IMR-90 (cell line): ENCODE data around the gene VPS33B. TPM values are rescaled to one million over a fixed set of nuclear protein-coding genes. Genes with fewer than 3 reads are reported as not detected.

Source experiments
- ATAC-seq: fragments of 200-7000 bp; cut with Tn5 transposase; 2 replicates; pipeline ENCODE4 v1.9.1; 2020; ENCODE audit warnings: low read depth, mild to moderate bottlenecking, moderate library complexity
- BruUV-seq: library from RNA; stranded (reverse); fragments of 400-500 nt; replicated peaks from 2 replicates; lab custom pipeline; 2021; lab: Mats Ljungman, UMichigan
- CTCF ChIA-PET: fragments of 300-600 bp; formaldehyde crosslinking; extraction: SDS; loops from one replicate; lab custom pipeline; 2021; ENCODE audit warnings: antibody characterized with exemption; lab: Yijun Ruan, JAX
- POLR2A ChIA-PET: fragments of 300-600 bp; sonication (Branson Sonifier 250); formaldehyde crosslinking; loops from one replicate; lab custom pipeline; 2022; ENCODE audit warnings: antibody characterized with exemption; ENCODE audit not compliant: unreplicated experiment; lab: Charles Lee
- DNase-seq: peaks from one replicate; pipeline ENCODE4 v3.0.0; 2013
- H2AFZ ChIP-seq: replicated peaks from 2 replicates; pipeline ENCODE3; 2013; ENCODE audit warnings: low read length, mild to moderate bottlenecking; ENCODE audit not compliant: poor library complexity
- H2AK5ac ChIP-seq: 2 replicates; pipeline ENCODE4 v1.6.1; 2013; ENCODE audit warnings: low read depth, low read length, inconsistent platforms
- H2AK9ac ChIP-seq: replicated peaks from 2 replicates; pipeline ENCODE3; 2013; ENCODE audit warnings: mild to moderate bottlenecking, low read depth, low read length, moderate library complexity; ENCODE audit not compliant: poor library complexity
- H2BK120ac ChIP-seq: 2 replicates; pipeline ENCODE4 v1.6.1; 2013; ENCODE audit warnings: low read depth, low read length, inconsistent platforms
- H2BK15ac ChIP-seq: 3 replicates; pipeline ENCODE4 v1.6.1; 2013; ENCODE audit warnings: low read depth, low read length, inconsistent platforms
- H2BK20ac ChIP-seq: 2 replicates; pipeline ENCODE4 v1.6.1; 2013; ENCODE audit warnings: low read depth, mild to moderate bottlenecking, inconsistent platforms, low read length, moderate library complexity
- H2BK5ac ChIP-seq: 2 replicates; pipeline ENCODE4 v1.6.1; 2013; ENCODE audit warnings: mild to moderate bottlenecking, low read depth, low read length, inconsistent platforms; ENCODE audit not compliant: poor library complexity, severe bottlenecking
- H3K14ac ChIP-seq: replicated peaks from 2 replicates; pipeline ENCODE4 v1.6.1; 2013; ENCODE audit warnings: low read depth, low read length, inconsistent platforms
- H3K18ac ChIP-seq: 2 replicates; pipeline ENCODE4 v1.6.1; 2013; ENCODE audit warnings: low read depth, low read length, control low read depth
- H3K23ac ChIP-seq: 2 replicates; pipeline ENCODE4 v1.6.1; 2013; ENCODE audit warnings: low read depth, low read length, inconsistent platforms
- H3K27ac ChIP-seq: 2 replicates; pipeline ENCODE4 v1.5.1; 2013; ENCODE audit warnings: mild to moderate bottlenecking, control low read depth, low read length; ENCODE audit not compliant: insufficient read depth
- H3K27me3 ChIP-seq: 2 replicates; pipeline ENCODE4 v1.6.1; 2013; ENCODE audit warnings: low read length; ENCODE audit not compliant: control insufficient read depth, insufficient read depth
- H3K36me3 ChIP-seq: 2 replicates; pipeline ENCODE4 v1.6.1; 2013; ENCODE audit warnings: low read length, mixed read lengths; ENCODE audit not compliant: control insufficient read depth, insufficient read depth
- H3K4ac ChIP-seq: 2 replicates; pipeline ENCODE4 v1.6.1; 2013; ENCODE audit warnings: low read depth, low read length, inconsistent platforms
- H3K4me1 ChIP-seq: 2 replicates; pipeline ENCODE4 v1.6.1; 2013; ENCODE audit warnings: low read length, mixed read lengths; ENCODE audit not compliant: control insufficient read depth, insufficient read depth
- H3K4me2 ChIP-seq: 2 replicates; pipeline ENCODE4 v1.6.1; 2013; ENCODE audit warnings: low read depth, mild to moderate bottlenecking, control low read depth, low read length, moderate library complexity
- H3K4me3 ChIP-seq: 2 replicates; pipeline ENCODE4 v1.5.1; 2013; ENCODE audit warnings: low read depth, mild to moderate bottlenecking, control low read depth, low read length, moderate library complexity; ENCODE audit not compliant: insufficient read depth
- H3K56ac ChIP-seq: 2 replicates; pipeline ENCODE4 v1.6.1; 2013; ENCODE audit warnings: low read length, inconsistent platforms; ENCODE audit not compliant: insufficient read depth; ENCODE audit errors: extremely low read depth
- H3K79me1 ChIP-seq, 2 experiments: 2 replicates each; pipeline ENCODE4 v1.6.1; 2013; ENCODE audit warnings: low read length in 2 of 2, inconsistent platforms in 1 of 2, low read depth in 1 of 2
- H3K9ac ChIP-seq: 2 replicates; pipeline ENCODE4 v1.6.1; 2013; ENCODE audit warnings: low read depth, low read length, control low read depth
- H3K9me1 ChIP-seq: 2 replicates; pipeline ENCODE4 v1.6.1; 2013; ENCODE audit warnings: low read length, inconsistent platforms; ENCODE audit not compliant: insufficient read depth
- H3K9me3 ChIP-seq: 2 replicates; pipeline ENCODE4 v1.6.1; 2013; ENCODE audit warnings: low read length; ENCODE audit not compliant: control insufficient read depth, insufficient read depth
- H4K20me1 ChIP-seq: 2 replicates; pipeline ENCODE4 v1.6.1; 2013; ENCODE audit warnings: low read length, inconsistent platforms; ENCODE audit not compliant: insufficient read depth
- H4K5ac ChIP-seq: 2 replicates; pipeline ENCODE4 v1.6.1; 2013; ENCODE audit warnings: mild to moderate bottlenecking, low read depth, low read length, control low read depth
- H4K8ac ChIP-seq, 2 experiments: 2 replicates each; pipeline ENCODE4 v1.6.1; 2013; ENCODE audit warnings: low read depth in 2 of 2, low read length in 2 of 2, control low read depth in 1 of 2, inconsistent platforms in 1 of 2
- H4K91ac ChIP-seq: 2 replicates; pipeline ENCODE4 v1.6.1; 2013; ENCODE audit warnings: low read depth, low read length, inconsistent platforms; ENCODE audit not compliant: insufficient read depth
- BHLHE40 ChIP-seq: fragments of 150-350 bp; IDR thresholded peaks from 2 replicates; pipeline ENCODE4 v1.6.1; 2016; ENCODE audit warnings: mild to moderate bottlenecking, low read depth, low read length
- CEBPB ChIP-seq: IDR thresholded peaks from 2 replicates; pipeline ENCODE4 v1.6.1; 2012; ENCODE audit warnings: low read depth, low read length, improper control_type of control experiment
- CHD1 ChIP-seq: IDR thresholded peaks from 2 replicates; pipeline ENCODE4 v1.6.1; 2012; ENCODE audit warnings: low read depth, low read length, improper control_type of control experiment
- FOS ChIP-seq: fragments of 150-350 bp; IDR thresholded peaks from 2 replicates; pipeline ENCODE4 v1.6.1; 2016; ENCODE audit warnings: low read depth, low read length
- MAFK ChIP-seq: IDR thresholded peaks from 2 replicates; pipeline ENCODE4 v1.6.1; 2012; ENCODE audit warnings: low read depth, low read length, improper control_type of control experiment
- MAZ ChIP-seq: IDR thresholded peaks from 2 replicates; pipeline ENCODE4 v1.6.1; 2012; ENCODE audit warnings: low read depth, mild to moderate bottlenecking, low read length, improper control_type of control experiment, moderate library complexity, borderline replicate concordance
- MXI1 ChIP-seq: IDR thresholded peaks from 2 replicates; pipeline ENCODE4 v1.6.1; 2012; ENCODE audit warnings: low read depth, mild to moderate bottlenecking, low read length, moderate library complexity, borderline replicate concordance
- NFE2L2 ChIP-seq: fragments of 150-350 bp; IDR thresholded peaks from 2 replicates; pipeline ENCODE4 v1.6.1; 2016; ENCODE audit warnings: low read depth, mild to moderate bottlenecking, low read length
- POLR2A ChIP-seq: IDR thresholded peaks from 2 replicates; pipeline ENCODE4 v1.6.1; 2012; ENCODE audit warnings: mild to moderate bottlenecking, low read depth, low read length
- RAD21 ChIP-seq: IDR thresholded peaks from 2 replicates; pipeline ENCODE4 v1.6.1; 2012; ENCODE audit warnings: low read length, improper control_type of control experiment
- RCOR1 ChIP-seq: IDR thresholded peaks from 2 replicates; pipeline ENCODE4 v1.6.1; 2012; ENCODE audit warnings: mild to moderate bottlenecking, low read length, improper control_type of control experiment; ENCODE audit not compliant: insufficient replicate concordance
- RFX5 ChIP-seq: IDR thresholded peaks from 2 replicates; pipeline ENCODE4 v1.8.0; 2012; ENCODE audit warnings: low read depth, mild to moderate bottlenecking, low read length, moderate library complexity
- SMC3 ChIP-seq: fragments of 150-350 bp; IDR thresholded peaks from 2 replicates; pipeline ENCODE4 v1.6.1; 2016; ENCODE audit warnings: low read depth, mild to moderate bottlenecking, antibody characterized with exemption, low read length, moderate library complexity
- WGBS, 2 experiments: methylation state at CpG; one replicate each; pipeline versions ENCODE4 v1.1.5 to v1.1.7; 2013; ENCODE audit warnings: missing lambda C conversion rate in 2 of 2; ENCODE audit not compliant: insufficient read length in 1 of 2; ENCODE audit errors: extremely low coverage in 2 of 2; 5-methylcytosine and 5-hydroxymethylcytosine counted together
- dilution Hi-C: fragments of 300-500 bp; cut with HindIII; formaldehyde crosslinking; loops from one replicate; pipeline ENCODE4 v1.14.3; 2018; ENCODE audit warnings: low sequenced_read_pairs; ENCODE audit not compliant: unreplicated experiment
- in situ Hi-C: fragments of 300-500 bp; cut with MboI; formaldehyde crosslinking; loops from 3 replicates; pipeline ENCODE4 v1.14.3; 2019; ENCODE audit warnings: low sequenced_read_pairs, inconsistent platforms, mixed read lengths
- intact Hi-C: fragments of 100-400 bp; cut with micrococcal nuclease; formaldehyde crosslinking; loops from 2 replicates; pipeline ENCODE4 v1.10.0; 2022
- polyA plus RNA-seq, 3 experiments: library from polyadenylated mRNA; depleted of rRNA; stranded (reverse); fragments of >200 nt; gene quantifications; 2 replicates each; pipeline ENCODE4 v1.2.3, GENCODE V29; 2012; ENCODE audit warnings: low replicate concordance in 1 of 3
- total RNA-seq: library from RNA; depleted of rRNA; stranded (reverse); fragments of >200 nt; gene quantifications from 2 replicates; pipeline ENCODE4 v1.2.3, GENCODE V29; 2012
- TF ChIP-seq, protein P1 (sequence below): fragments of 150-350 bp; IDR thresholded peaks from 2 replicates; pipeline ENCODE4 v1.6.1; 2016; ENCODE audit warnings: low read depth, mild to moderate bottlenecking, low read length, moderate library complexity, borderline replicate concordance
- TF ChIP-seq, protein P2 (sequence below): conservative IDR thresholded peaks from 2 replicates; pipeline ENCODE4 v1.5.1; 2012; ENCODE audit warnings: mild to moderate bottlenecking, low read depth, low read length, improper control_type of control experiment
- TF ChIP-seq, protein P3 (sequence below): fragments of 150-350 bp; IDR thresholded peaks from 2 replicates; pipeline ENCODE4 v1.6.1; 2017; ENCODE audit warnings: mild to moderate bottlenecking, antibody characterized with exemption, low read length, low read depth

Gene VPS33B
- total and polyA plus RNA-seq, 2 of the 4 experiments (the other 2 are of a cell fraction): 9.0 to 11.3 TPM

DNA sequence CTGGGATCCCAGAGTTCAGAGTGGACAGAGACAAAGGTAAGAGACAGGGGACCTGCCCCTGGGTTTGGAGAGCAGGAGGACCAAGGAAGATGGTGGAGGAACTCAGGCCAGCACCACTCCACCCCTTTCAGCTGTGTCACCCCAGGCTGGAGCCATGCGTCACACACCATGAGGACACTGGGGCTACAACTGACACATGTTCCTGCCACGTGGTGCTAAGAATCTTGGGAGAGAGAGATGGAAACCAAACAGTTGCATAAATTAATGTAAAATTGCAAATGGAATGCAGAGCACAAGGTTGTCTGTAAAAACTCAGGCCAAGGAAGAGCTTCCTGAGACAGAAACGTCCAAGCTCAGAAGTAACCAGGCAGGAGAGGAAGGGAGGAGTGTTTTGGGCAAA, 22.7 kb upstream of the VPS33B start:
- ATAC-seq: no peak
- no peaks in the 10 kb centered on the region for H3K4me1 ChIP-seq
- H4K20me1 ChIP-seq: no peaks in the 10 kb centered on the region
- no peaks in the 10 kb centered on the region for H3K36me3 ChIP-seq
- H2BK20ac ChIP-seq: no peak overlapping the region
- no peak for DNase-seq
- no peak overlapping the region for H3K4me2 ChIP-seq
- H3K56ac ChIP-seq: no peak overlapping the region
- no peak overlapping the region for H3K4me3 ChIP-seq
- no peaks in the 10 kb centered on the region for H3K9me1 ChIP-seq
- in situ Hi-C loops: no loop called here
- peak overlapping the region; percentile 91 for H2AK9ac ChIP-seq
- H2AK5ac ChIP-seq: no peak overlapping the region
- no peak overlapping the region for H4K91ac ChIP-seq
- dilution Hi-C loops: no loop called here
- peaks cover 5% of the 10 kb centered on the region; the same call in 1 of the 2 replicates for H3K27me3 ChIP-seq
- H3K4ac ChIP-seq: no peak overlapping the region
- H3K23ac ChIP-seq: no peak overlapping the region
- no peak overlapping the region for H4K5ac ChIP-seq
- POLR2A ChIA-PET: no interaction called here
- H2BK120ac ChIP-seq: no peak overlapping the region
- H2BK5ac ChIP-seq: no peak overlapping the region
- BruUV-seq: no TSS peak
- H3K14ac ChIP-seq: no peak overlapping the region
- H3K27ac ChIP-seq: no peak overlapping the region
- H4K8ac ChIP-seq: no peak overlapping the region
- TF ChIP-seq CHD1 (no peak), FOS (no peak), RCOR1 (no peak), MAFK (no peak), MXI1 (no peak), SMC3 (no peak), RAD21 (no peak), RFX5 (no peak), POLR2A (no peak), MAZ (no peak), NFE2L2 (no peak), CEBPB (no peak), BHLHE40 (no peak)
- TF ChIP-seq, protein P1, sequence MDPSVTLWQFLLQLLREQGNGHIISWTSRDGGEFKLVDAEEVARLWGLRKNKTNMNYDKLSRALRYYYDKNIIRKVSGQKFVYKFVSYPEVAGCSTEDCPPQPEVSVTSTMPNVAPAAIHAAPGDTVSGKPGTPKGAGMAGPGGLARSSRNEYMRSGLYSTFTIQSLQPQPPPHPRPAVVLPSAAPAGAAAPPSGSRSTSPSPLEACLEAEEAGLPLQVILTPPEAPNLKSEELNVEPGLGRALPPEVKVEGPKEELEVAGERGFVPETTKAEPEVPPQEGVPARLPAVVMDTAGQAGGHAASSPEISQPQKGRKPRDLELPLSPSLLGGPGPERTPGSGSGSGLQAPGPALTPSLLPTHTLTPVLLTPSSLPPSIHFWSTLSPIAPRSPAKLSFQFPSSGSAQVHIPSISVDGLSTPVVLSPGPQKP: no peak
- TF ChIP-seq, protein P2, sequence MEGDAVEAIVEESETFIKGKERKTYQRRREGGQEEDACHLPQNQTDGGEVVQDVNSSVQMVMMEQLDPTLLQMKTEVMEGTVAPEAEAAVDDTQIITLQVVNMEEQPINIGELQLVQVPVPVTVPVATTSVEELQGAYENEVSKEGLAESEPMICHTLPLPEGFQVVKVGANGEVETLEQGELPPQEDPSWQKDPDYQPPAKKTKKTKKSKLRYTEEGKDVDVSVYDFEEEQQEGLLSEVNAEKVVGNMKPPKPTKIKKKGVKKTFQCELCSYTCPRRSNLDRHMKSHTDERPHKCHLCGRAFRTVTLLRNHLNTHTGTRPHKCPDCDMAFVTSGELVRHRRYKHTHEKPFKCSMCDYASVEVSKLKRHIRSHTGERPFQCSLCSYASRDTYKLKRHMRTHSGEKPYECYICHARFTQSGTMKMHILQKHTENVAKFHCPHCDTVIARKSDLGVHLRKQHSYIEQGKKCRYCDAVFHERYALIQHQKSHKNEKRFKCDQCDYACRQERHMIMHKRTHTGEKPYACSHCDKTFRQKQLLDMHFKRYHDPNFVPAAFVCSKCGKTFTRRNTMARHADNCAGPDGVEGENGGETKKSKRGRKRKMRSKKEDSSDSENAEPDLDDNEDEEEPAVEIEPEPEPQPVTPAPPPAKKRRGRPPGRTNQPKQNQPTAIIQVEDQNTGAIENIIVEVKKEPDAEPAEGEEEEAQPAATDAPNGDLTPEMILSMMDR: no peak
- TF ChIP-seq, protein P3, sequence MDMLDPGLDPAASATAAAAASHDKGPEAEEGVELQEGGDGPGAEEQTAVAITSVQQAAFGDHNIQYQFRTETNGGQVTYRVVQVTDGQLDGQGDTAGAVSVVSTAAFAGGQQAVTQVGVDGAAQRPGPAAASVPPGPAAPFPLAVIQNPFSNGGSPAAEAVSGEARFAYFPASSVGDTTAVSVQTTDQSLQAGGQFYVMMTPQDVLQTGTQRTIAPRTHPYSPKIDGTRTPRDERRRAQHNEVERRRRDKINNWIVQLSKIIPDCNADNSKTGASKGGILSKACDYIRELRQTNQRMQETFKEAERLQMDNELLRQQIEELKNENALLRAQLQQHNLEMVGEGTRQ: no peak
- no peaks in the 10 kb centered on the region for H3K9me3 ChIP-seq
- CTCF ChIA-PET: no interaction called here
- no peaks in the 10 kb centered on the region for H3K79me1 ChIP-seq
- H3K9ac ChIP-seq: no peak overlapping the region
- H2BK15ac ChIP-seq: no peak overlapping the region
- H2AFZ ChIP-seq: no peak overlapping the region
- 25% methylated on average over 1 of the region's 3 CpGs; no CpG with 5 or more reads in 1 of the 2 experiments for WGBS, 2 experiments
- no peak overlapping the region for H3K18ac ChIP-seq
- intact Hi-C loops: no loop called here
